ENCODE measurements around the gene VAV2.

Gene VAV2

GRCh38 chr9:133836001-133836758 lies 155.9 kb downstream of the VAV2 start:
- ChIA-PET CTCF (interaction anchor here (0.7 kb wide), 1 partner anchor 1329 kb away, joined by 3 read pairs; no protein-coding TSS in a partner anchor), POLR2A (ENCODE audit: low non-redundant PET) (no interaction called here)
- no peak for TF ChIP-seq CTCF (conservative IDR thresholded peaks at IDR 0.05; ENCODE audit: low read depth)
- no peak for DNase-seq (ENCODE audit: low spot score)
- peak overlapping the region; percentile 77 for H3K27ac ChIP-seq

- CTCF ChIA-PET: interaction anchor here (0.7 kb wide), 1 partner anchor 1329 kb away, joined by 3 read pairs; no protein-coding TSS in a partner anchor
- peak; percentile 59 for DNase-seq (ENCODE audit: low spot score)
- POLR2A ChIA-PET (ENCODE audit: low non-redundant PET): no interaction called here
- peak overlapping the region; percentile 77 for H3K27ac ChIP-seq
- TF ChIP-seq CTCF (conservative IDR thresholded peaks at IDR 0.05; ENCODE audit: low read depth): no peak
Observed at GRCh38 chr9:133835262-133835901, 156.7 kb downstream of the VAV2 start.

GRCh38 chr9:133834080-133834976 lies 157.8 kb downstream of the VAV2 start:
- no peak for DNase-seq (ENCODE audit: low spot score)
- POLR2A ChIA-PET (ENCODE audit: low non-redundant PET): no interaction called here
- CTCF ChIA-PET: no interaction called here
- peak overlapping the region; percentile 77 for H3K27ac ChIP-seq
- TF ChIP-seq CTCF (conservative IDR thresholded peaks at IDR 0.05; ENCODE audit: low read depth): no peak

- no peak for TF ChIP-seq CTCF (conservative IDR thresholded peaks at IDR 0.05; ENCODE audit: low read depth)
- DNase-seq (ENCODE audit: low spot score): no peak
- ChIA-PET POLR2A (ENCODE audit: low non-redundant PET) (no interaction called here), CTCF (no interaction called here)
- peak overlapping the region; percentile 77 for H3K27ac ChIP-seq
Observed at GRCh38 chr9:133833388-133834025, 158.6 kb downstream of the VAV2 start.

DNA sequence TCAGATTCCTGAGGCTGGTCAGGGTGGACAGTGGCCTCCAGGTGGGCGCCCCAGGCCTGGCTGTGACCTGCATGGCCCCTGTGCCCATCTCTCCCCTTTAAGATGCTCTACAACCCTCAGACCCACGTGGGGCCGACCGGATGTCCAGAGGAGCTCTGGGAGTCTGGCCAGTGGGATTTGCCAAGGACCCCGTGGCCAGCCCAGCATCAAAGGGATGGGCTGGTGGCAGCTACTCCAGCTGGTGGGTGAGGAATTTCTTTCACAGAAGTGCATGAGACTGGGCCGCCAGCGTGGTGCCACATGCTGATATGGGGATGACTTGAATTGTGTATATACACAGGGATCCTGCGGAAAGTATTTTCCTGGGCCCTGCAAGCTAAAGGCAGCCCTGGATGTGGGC lies 159.2 kb downstream of the VAV2 start:
- TF ChIP-seq CTCF (conservative IDR thresholded peaks at IDR 0.05; ENCODE audit: low read depth): no peak
- H3K27ac ChIP-seq: peak overlapping the region; percentile 77
- DNase-seq (ENCODE audit: low spot score): no peak
- CTCF ChIA-PET: no interaction called here
- POLR2A ChIA-PET (ENCODE audit: low non-redundant PET): no interaction called here

DNA sequence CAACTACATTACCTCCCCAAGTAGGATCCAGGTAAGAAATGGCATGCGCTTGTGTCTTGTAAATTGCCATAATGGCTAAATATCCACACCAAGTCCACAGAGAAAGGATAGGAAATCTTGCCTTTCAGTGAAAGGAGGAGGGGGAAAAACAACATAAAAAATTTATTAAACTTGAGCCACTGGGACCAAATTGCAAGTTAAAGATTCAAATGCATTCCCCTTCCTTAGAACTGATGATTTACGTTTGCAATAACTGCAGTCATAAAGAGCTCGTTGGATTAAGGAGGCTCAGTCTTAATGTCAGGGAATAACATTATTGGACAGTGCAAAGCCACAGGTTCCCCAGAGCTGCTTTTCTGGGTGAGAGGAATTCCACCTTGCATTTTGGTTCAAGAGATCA lies 161.4 kb downstream of the VAV2 start:
- peak overlapping the region; percentile 77 for H3K27ac ChIP-seq
- no peak for DNase-seq (ENCODE audit: low spot score)
- CTCF ChIA-PET: interaction anchor here (0.6 kb wide), 1 partner anchor 37 kb away, joined by 4 read pairs; no protein-coding TSS in a partner anchor
- TF ChIP-seq CTCF (conservative IDR thresholded peaks at IDR 0.05; ENCODE audit: low read depth): no peak
- POLR2A ChIA-PET (ENCODE audit: low non-redundant PET): no interaction called here

Data from RWPE1 (cell line).